Omental fat pad (tissue), 4 donors: ENCODE measurements around the gene MEGF6. TPM values are rescaled to one million over a fixed set of nuclear protein-coding genes. Genes with fewer than 3 reads are reported as not detected.

Experiments used
- ATAC-seq: fragments of 150-250 bp; one replicate; pipeline ENCODE4 v1.9.1; 2016; ENCODE audit warnings: mild to moderate bottlenecking, moderate library complexity; ENCODE audit not compliant: low FRiP score
- DNase-seq: peaks from one replicate; pipeline ENCODE4 v3.0.0-alpha.2; 2019; ENCODE audit warnings: low spot score
- total RNA-seq, 4 donors: library from RNA; depleted of rRNA; stranded (reverse); fragments of >200 nt; gene quantifications; one replicate each; pipeline ENCODE4 v1.1.0, GENCODE V29; 2016
- TF ChIP-seq, protein P1 (sequence below), 3 donors: fragments of 450-650 bp; IDR thresholded peaks; one replicate each; pipeline ENCODE4 v1.5.1; 2016 to 2017; ENCODE audit warnings: antibody characterized with exemption in 3 of 3, mild to moderate bottlenecking in 3 of 3, moderate library complexity in 2 of 3

Gene MEGF6
- total RNA-seq, 4 donors from 2014 or later = 13.2 to 60.1 (median 21.9) TPM

DNA sequence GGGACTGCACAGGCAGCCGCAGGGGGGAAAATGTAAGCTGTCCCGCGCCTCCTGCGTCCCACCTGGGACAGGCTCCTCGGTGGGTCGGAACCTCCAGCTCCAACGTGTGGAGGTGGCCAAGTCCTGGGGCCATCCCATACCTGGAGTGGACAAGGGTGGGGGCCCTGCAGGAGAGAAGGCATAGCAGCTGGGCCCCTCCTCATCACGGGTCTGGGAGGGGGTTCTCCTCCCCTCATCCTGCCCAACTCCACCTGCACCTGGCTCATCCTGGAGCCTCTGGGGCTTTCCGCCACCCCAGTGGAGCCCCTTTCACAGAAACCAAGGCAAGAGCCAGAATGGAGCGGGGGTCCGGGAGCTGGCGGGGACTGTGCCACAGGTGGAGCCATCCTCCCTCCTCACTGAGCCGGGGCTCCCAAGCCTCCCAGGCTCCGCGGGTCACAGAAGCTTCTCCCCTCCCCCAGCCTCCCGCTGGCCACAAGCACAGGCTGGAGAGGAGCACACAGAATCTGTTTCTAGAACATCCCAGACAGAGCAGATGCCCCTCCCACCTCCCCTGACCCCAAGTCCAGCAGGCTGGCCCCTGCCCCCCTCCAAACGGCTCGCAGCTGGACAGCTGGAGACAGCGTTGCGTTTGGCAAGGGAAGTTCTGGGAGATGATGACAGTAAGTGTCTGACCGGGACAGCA, 65.8 kb downstream of the MEGF6 start:
- TF ChIP-seq, protein P1, sequence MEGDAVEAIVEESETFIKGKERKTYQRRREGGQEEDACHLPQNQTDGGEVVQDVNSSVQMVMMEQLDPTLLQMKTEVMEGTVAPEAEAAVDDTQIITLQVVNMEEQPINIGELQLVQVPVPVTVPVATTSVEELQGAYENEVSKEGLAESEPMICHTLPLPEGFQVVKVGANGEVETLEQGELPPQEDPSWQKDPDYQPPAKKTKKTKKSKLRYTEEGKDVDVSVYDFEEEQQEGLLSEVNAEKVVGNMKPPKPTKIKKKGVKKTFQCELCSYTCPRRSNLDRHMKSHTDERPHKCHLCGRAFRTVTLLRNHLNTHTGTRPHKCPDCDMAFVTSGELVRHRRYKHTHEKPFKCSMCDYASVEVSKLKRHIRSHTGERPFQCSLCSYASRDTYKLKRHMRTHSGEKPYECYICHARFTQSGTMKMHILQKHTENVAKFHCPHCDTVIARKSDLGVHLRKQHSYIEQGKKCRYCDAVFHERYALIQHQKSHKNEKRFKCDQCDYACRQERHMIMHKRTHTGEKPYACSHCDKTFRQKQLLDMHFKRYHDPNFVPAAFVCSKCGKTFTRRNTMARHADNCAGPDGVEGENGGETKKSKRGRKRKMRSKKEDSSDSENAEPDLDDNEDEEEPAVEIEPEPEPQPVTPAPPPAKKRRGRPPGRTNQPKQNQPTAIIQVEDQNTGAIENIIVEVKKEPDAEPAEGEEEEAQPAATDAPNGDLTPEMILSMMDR (IDR thresholded peaks at IDR 0.05) = no peak
- DNase-seq (no peak), ATAC-seq (no peak)

DNA sequence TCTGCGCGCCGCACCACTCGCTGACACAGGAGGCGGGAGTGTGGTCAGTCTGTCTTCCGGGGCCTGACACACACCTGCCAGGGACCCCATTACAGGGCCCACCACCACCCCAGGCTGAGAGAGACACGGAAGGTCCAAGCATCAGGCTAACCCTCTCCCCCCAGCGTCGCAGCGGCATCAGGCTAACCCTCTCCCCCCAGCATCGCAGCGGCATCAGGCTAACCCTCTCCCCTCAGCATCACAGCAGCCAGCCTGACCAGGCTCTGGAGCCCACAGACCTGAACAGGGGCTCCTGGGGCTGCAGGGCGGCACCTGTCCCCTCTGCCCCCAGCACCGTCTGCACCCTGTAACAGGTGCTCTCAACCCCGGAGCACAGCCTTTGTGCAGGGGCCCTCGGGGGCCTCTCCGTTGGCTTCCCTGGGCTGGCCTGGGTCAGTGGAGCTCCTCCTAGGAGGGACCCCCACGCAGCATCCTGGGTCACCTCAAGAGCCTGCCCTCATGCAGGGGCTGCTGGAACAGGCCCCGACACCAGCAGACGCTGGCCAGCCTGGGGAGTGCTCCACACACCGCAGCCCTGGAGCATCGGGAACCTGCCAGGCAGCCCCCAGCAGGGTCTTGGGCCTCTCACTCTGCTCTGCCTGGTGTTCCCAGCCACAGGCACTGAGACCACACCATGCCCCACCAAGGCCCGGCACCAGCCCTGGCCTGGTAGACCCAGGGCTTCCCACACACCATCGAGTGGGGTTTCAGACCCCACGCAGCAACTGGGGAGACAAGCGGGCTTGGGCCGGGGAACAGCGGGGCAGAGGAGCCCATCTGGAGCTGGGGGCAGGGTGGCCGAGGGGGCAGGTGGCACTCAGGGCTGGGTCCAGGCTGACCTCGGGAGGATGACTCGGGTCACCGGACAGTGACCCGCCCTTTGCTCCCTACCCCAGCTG, 67.0 kb downstream of the MEGF6 start:
- DNase-seq (no peak), ATAC-seq (no peak)
- TF ChIP-seq, protein P1 (IDR thresholded peaks at IDR 0.05) = no peak

DNA sequence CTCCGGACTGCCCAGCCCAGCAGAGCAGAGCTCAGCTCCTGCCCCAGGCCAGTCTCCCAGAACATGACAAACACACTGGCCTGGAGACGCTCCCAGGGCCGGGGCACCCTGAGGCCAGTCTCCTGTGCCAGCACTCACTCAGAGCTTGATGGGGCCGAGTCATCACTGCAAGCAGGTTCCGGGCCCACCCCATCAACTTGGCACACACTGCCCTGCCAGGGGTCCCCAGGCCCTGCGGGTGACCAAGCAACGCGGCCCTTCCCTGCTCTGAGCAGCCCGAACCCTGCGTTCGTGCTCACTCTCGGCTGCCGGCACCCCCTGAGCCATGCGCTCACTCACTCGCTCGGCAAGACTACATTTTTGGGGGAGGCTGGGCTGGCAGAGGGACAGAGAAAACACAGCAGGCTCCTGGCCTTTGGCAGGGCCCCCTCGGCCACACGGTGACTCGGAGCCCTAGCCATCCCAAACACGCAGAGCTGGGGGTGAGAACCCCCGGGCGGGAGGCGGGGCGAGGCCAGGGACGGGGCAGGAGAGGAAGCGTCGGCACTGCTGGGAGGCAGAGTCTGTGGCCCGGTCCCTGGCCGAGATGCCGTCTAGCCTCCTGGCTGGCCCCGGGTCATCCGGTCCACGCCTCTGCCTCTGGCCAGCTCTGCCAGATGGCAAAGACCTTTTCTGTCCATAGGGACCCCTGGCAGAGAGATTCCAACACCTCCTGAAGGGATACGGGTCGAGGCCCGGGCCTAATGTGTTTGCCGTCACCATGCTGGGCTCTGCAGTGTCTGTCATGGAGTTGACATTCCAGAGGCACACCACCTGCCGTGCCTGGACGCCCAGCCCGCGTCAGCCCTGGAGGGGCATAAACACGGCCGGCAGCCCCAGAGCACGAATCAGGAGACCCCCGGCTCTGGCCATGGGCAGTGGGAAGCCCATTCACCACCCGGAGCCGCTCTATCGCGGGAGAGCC, 68.0 kb downstream of the MEGF6 start:
- ATAC-seq (no peak), DNase-seq (no peak)
- TF ChIP-seq, protein P1 (IDR thresholded peaks at IDR 0.05) = no peak

DNA sequence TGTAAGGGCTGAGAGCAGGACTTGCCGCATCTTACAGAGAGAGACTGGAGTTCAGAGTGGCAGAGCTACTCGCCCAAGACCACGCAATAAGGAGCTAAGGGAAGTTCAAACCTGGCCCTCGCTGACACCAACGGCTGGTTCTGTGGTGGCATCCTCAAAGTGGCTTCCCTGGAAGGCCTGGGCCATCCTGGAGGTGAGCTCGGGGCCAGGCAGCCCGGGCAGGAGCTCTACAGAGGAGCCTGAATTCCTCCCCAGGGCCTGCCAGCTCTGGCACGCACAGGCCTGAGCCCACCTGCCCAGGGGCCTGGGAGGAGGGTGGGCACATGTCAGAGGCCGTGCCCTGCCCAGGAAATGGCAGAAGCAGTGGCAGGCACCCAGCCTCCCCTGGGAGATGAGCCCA, 68.6 kb downstream of the MEGF6 start:
- TF ChIP-seq, protein P1 (IDR thresholded peaks at IDR 0.05) = no peak
- DNase-seq (no peak), ATAC-seq (no peak)

DNA sequence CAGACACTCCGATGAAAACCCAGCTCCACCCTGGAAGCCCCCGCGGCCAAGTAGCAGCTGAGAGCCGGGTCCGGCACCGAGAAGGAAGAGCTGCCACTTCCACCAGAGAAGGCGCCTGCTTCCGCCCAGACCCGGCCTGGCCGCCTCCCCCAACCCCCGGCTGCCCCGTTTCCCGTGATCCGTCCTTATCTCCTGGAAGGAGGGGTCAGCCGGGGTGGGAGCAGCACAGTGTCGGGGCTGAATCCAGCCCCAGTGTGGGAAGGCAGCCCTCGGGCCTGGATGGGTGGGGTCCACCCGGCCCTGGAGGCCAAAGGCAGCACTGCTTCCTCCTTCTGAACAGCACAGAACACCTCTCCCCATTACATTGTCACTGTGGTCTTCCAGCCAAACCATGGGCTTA, 69.4 kb downstream of the MEGF6 start:
- TF ChIP-seq, protein P1 (IDR thresholded peaks at IDR 0.05) = no peak
- DNase-seq (no peak), ATAC-seq (no peak)

DNA sequence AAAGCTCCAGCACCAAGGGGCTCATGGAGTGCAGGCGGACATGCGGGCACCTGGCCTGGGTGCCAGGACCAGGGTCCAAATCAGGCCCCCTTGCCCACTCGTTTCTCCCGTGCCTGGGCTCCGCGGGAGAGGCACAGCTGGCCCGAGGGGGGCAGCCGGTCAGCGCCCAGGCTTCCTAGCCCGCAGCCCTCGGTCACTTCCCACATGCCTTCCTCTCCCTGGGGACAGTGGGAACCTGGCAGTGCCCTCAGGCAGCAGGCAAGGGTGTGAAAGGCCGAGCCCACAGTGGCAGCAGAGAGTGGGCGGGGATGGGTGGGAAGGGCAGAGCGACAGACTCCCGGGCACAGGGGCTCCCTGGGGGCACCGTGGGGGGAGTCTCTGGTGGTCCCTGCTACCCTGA, 69.8 kb downstream of the MEGF6 start:
- ATAC-seq (no peak), DNase-seq (no peak)
- TF ChIP-seq, protein P1 (IDR thresholded peaks at IDR 0.05) = no peak
